Activated naive CD8-positive, alpha-beta T cell treated with anti-CD3 and anti-CD28 coated beads, Interleukin-2, amount 50 U/mL, for 16 hours (primary cell): ENCODE measurements around the gene CPM.
"Not testable (repeated sequence)": the region's sequence is repeated elsewhere in the genome, so short reads cannot be mapped to it uniquely, and the experiment has no call there.

Experiments
- DNase-seq: peaks from one replicate; pipeline ENCODE4 v3.0.0-alpha.2; 2020; ENCODE audit warnings: low read depth, low spot score

Gene CPM

GRCh38 chr12:68807576-68808387 is 125.2 kb downstream of the CPM start, which contains the start of gene MDM2:
Gene MDM2, plus strand, starts transcription at chr12:68808177. Its CDS starts 301 bp downstream, at chr12:68808478.
- DNase-seq, result peak; percentile 80

- not testable (repeated sequence) for DNase-seq
Observed at GRCh38 chr12:68807274-68807575, 125.7 kb downstream of the CPM start.

GRCh38 chr12:68806488-68807237 is 126.3 kb downstream of the CPM start:
- DNase-seq, result no peak

- DNase-seq, result no peak
Observed at GRCh38 chr12:68805592-68806120, 127.3 kb downstream of the CPM start.

- no peak for DNase-seq
Observed at GRCh38 chr12:68804657-68805591, 128.0 kb downstream of the CPM start.

GRCh38 chr12:68803948-68804656 is 128.9 kb downstream of the CPM start:
- DNase-seq, result no peak

GRCh38 chr12:68802911-68803651 is 129.9 kb downstream of the CPM start:
- DNase-seq, result not testable (repeated sequence)

GRCh38 chr12:68802372-68802745 is 130.6 kb downstream of the CPM start:
- DNase-seq, result not testable (repeated sequence)
